ENCODE results near the gene MTHFD1.

The MTHFD1 gene

DNA sequence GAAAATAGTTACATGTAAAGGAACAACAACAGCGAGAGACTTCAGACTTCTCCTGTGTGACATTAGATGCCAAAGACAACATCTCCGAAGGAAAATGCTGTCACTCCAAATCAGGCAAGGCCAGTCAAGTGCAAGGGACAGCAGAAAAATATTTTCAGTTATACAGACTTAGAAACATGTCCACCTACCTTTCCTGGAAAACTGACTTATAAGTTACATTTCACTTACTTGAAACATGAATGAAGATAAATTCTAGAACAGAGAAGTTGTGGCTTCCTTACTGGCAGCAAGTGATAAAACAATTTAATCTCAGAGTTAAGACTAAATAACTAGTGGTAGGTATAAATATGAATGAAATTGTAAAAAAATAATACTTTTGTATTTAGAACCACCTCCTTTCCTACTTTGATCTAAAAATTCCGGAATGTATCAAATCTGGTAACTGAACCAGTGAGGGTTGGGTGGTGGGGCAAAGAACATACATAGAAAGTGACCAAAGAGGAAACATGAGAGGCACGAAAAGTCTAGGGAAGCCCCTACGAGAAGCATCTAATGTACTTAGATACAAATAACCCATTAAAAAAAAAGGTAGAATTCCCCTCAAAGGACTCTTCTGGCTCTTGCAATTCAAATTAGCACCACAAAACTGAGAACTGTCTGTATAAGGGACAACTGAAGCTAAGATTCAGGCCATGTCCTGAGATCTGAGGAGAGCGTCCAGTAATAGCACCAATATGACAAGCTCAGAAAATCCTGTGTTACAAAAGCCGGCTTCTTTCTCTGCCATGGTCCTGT, 21.2 kb downstream of the MTHFD1 start:
- DNase-seq, result no peak

GRCh38 chr14:64410084-64410774, 22.1 kb downstream of the MTHFD1 start:
- no peak for DNase-seq

DNA sequence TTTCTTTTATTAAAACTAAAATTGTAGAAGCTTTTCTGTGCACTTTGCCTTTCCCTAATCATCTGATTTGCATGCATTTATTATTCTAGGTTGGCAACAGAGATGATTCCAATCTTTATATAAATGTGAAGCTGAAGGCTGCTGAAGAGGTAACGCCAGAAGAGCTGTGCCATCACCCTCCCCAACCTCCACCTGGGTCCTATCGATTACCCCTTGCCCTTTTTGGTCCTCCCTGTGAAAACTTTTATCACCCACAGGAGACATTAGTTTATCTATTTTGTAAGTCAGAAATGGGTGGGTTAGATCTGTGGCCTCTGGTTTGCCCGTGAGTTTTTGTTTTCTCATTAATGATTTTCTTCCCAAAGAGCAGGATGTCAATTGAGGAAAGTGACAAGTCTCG, 22.8 kb downstream of the MTHFD1 start:
- DNase-seq, result no peak

DNA sequence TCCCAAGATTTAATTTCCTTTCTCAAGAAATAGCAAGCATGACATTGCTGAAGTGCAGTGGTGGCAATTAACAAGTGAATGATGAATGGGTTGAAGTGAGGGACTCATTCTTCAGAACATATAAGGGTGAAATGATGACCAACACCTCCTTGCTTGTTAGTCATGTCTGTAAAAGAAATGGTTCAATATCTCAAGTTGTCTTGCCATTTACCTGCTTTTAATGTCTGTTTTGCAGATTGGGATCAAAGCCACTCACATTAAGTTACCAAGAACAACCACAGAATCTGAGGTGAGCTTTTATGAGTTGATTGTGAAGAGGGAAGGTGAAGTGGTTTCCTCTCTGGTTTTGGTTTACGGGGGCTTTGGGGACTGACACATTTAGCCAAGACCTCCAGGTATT, 24.1 kb downstream of the MTHFD1 start:
- no peak for DNase-seq

- DNase-seq, result no peak
Observed at GRCh38 chr14:64416348-64416932, 28.3 kb downstream of the MTHFD1 start.

GRCh38 chr14:64417055-64417770, 29.1 kb downstream of the MTHFD1 start:
- no peak for DNase-seq

DNA sequence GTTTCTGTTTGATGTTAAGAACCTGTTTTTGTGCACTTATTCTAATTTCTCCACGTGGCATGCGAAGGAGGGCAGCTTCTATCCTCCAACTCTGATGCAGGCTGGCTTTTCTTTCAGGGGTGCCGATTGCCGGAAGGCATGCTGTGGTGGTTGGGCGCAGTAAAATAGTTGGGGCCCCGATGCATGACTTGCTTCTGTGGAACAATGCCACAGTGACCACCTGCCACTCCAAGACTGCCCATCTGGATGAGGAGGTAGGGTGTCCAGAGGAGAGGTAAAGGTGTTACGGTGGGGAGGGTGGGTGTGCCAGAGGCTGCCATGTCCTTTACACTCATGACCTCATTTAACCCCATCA, 29.6 kb downstream of the MTHFD1 start:
- DNase-seq, result no peak

DNA sequence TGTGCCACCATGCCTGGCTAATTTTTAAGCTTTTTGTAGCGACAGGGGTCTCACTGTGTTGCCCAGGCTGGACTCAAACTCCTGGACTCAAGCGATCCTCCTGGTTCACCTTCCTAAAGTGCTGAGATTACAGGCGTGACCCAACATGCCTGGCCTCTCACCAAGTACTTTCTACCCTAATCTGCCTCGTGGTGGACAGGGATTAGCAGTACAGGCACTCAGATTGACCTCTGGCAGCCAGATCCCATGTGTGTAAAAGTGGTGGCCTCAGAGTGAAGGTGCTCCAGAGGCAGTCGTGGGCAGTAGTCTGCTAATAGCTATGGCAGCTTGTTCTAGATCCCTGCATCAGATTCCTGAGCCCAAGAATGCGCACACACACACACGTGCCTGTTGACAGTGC, 30.9 kb downstream of the MTHFD1 start:
- DNase-seq, result no peak

GRCh38 chr14:64421166-64421565, 33.0 kb downstream of the MTHFD1 start:
- no peak for DNase-seq

GRCh38 chr14:64422005-64422404, 33.9 kb downstream of the MTHFD1 start:
- DNase-seq, result no peak

- no peak for DNase-seq
Observed at GRCh38 chr14:64422756-64423155, 34.6 kb downstream of the MTHFD1 start.

- DNase-seq, result no peak
Observed at GRCh38 chr14:64423987-64424386, 35.8 kb downstream of the MTHFD1 start.

GRCh38 chr14:64434528-64434927, 46.4 kb downstream of the MTHFD1 start:
- no peak for DNase-seq

GRCh38 chr14:64438181-64438841, 50.2 kb downstream of the MTHFD1 start:
- no peak for DNase-seq

DNA sequence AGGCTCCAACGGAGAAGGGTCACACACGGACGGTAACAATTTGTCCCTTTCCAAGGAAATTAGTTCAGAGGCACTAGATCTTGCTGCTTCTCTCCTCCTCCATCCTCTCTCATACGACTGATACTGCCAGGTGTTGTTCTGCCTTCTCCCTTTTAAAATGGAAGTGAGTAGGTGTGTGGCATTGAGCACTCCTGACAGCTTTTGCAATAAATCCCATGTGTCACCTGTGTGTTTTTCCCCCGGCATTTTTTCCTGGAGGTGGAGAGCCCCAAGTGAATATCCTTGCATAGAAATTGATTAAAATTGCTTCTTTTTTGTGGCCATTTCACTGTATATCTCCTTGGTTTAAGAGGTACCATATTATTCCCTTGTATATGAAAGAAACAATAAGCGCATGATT, 51.0 kb downstream of the MTHFD1 start:
- no peak for DNase-seq

GRCh38 chr14:64440494-64440893, 52.3 kb downstream of the MTHFD1 start:
- DNase-seq, result no peak

- no peak for DNase-seq
Observed at GRCh38 chr14:64442300-64442988, 54.3 kb downstream of the MTHFD1 start.

GRCh38 chr14:64444140-64444539, 56.0 kb downstream of the MTHFD1 start:
- DNase-seq, result no peak

- no peak for DNase-seq
Observed at GRCh38 chr14:64444984-64445845, 57.1 kb downstream of the MTHFD1 start.

DNA sequence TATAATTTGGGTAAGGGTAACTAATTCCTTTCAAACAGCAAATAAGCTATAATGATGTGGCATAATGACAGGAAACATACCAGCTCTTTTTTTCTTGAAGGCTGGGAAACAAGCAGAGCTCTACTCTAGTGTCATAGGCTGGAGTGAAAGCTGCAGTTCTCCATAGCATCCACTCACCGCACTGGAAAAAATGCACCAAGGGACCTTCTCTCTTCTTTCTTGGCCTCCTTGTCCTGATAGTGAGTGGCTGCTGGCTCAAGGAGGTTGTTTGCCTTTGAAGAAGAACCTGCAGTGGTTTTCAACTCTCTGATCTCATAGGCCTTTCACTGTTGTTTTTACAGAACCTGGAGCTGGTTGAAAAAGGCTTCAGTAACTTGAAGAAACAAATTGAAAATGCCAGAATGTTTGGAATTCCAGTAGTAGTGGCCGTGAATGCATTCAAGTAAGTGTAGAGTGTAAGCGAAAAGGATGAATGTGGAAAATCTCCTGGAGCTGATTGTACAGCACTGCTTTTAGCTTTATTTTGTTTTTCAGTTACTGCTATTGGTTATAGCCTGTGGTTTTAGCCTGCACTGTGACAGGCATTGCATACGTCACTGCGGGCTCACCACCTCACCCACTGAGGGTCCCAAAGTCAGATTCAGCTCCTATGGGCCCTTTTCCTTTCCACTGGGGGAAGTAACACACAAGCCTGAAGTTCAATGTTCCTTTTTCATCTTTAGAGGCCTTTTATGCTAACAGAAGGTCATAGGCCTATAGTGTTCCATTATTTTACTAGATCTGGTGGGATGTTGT, 59.9 kb downstream of the MTHFD1 start:
- no peak for DNase-seq

- DNase-seq, result no peak
Observed at GRCh38 chr14:64450255-64450654, 62.1 kb downstream of the MTHFD1 start.
